Fibroblast of mammary gland (primary cell): ENCODE data around the gene ALOX15B.

Experiments used
- DNase-seq: peaks from one replicate; pipeline ENCODE4 v3.0.0-alpha.2; 2010; ENCODE audit warnings: low read depth
- H3K4me3 ChIP-seq: 2 replicates; pipeline ENCODE4 v1.5.1; 2011; ENCODE audit warnings: low read depth, mild to moderate bottlenecking, low read length, moderate library complexity; ENCODE audit not compliant: control insufficient read depth
- TF ChIP-seq, protein P1 (sequence below): conservative IDR thresholded peaks from 2 replicates; pipeline ENCODE4 v1.5.1; 2011; ENCODE audit warnings: low read depth, low read length, inconsistent platforms; ENCODE audit not compliant: control insufficient read depth, insufficient read depth

ALOX15B gene

DNA sequence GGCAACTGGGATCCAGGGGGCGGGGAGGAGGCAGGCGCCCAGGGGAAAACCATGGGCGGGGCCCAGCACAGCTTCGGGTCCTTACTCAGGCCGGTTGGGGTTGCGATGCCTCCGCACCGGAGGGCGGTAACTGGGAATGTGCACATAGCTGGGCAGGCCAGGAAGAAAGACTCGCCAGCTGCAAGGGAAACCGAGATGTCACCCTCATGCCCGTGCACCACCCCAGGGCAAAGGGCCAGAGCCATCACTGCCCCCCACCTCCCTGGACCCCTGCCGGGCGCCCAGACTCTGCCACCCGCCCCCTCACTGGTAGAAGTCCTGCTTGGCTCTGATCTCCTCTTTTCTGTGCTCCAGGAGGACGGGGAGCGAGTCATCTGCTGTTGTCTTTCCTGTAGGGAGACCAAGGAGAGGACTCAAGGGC lies 42.0 kb downstream of the ALOX15B start:
- TF ChIP-seq, protein P1, sequence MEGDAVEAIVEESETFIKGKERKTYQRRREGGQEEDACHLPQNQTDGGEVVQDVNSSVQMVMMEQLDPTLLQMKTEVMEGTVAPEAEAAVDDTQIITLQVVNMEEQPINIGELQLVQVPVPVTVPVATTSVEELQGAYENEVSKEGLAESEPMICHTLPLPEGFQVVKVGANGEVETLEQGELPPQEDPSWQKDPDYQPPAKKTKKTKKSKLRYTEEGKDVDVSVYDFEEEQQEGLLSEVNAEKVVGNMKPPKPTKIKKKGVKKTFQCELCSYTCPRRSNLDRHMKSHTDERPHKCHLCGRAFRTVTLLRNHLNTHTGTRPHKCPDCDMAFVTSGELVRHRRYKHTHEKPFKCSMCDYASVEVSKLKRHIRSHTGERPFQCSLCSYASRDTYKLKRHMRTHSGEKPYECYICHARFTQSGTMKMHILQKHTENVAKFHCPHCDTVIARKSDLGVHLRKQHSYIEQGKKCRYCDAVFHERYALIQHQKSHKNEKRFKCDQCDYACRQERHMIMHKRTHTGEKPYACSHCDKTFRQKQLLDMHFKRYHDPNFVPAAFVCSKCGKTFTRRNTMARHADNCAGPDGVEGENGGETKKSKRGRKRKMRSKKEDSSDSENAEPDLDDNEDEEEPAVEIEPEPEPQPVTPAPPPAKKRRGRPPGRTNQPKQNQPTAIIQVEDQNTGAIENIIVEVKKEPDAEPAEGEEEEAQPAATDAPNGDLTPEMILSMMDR = no peak
- no peak overlapping the region for H3K4me3 ChIP-seq
- no peak for DNase-seq

- no peak overlapping the region for H3K4me3 ChIP-seq
- TF ChIP-seq, protein P1 = no peak
- DNase-seq = no peak
Observed at GRCh38 chr17:8081876-8082275, 43.0 kb downstream of the ALOX15B start.

DNA sequence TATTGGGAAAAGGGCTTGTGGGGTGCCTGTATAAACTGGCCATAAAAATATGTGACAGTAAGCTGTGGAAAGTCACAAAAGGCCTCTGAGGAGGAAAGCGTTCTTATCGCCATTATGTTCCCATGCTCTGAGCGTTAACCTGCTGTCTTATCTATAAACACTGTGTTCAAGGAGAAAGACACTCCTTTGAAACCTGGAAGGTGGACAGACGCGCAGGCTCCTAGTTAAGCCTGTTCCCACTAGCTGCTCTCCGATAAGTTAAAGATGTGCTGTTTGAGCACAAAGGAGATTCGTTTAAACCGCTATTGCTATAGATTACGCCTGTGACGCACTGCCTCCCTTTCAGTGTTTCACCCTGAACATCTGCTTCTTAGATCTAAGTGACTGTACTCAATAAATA lies 43.4 kb downstream of the ALOX15B start:
- TF ChIP-seq, protein P1 = no peak
- DNase-seq = no peak
- H3K4me3 ChIP-seq = no peak overlapping the region

GRCh38 chr17:8084250-8084649 lies 45.4 kb downstream of the ALOX15B start:
- DNase-seq = no peak
- TF ChIP-seq, protein P1 = no peak
- no peak overlapping the region for H3K4me3 ChIP-seq

GRCh38 chr17:8087075-8087951 lies 48.5 kb downstream of the ALOX15B start, which contains the start of gene ALOX12B:
Gene ALOX12B, minus strand, starts transcription at chr17:8087716. Its CDS starts 274 bp downstream, at chr17:8087442.
- no peak for DNase-seq
- H3K4me3 ChIP-seq = no peak within 1 kb of the TSS
- TF ChIP-seq, protein P1 = no peak

- TF ChIP-seq, protein P1 = no peak
- no peak for DNase-seq
- no peak overlapping the region for H3K4me3 ChIP-seq
Observed at GRCh38 chr17:8087952-8088230, 49.0 kb downstream of the ALOX15B start.
